DND-41 (cell line): ENCODE results near the gene RPS29.

Source experiments
- CTCF ChIP-seq: IDR thresholded peaks from 2 replicates; pipeline ENCODE4 v1.5.1; 2012; ENCODE audit warnings: borderline replicate concordance, low read length, moderate library complexity, mild to moderate bottlenecking; ENCODE audit not compliant: poor library complexity, severe bottlenecking; ENCODE audit errors: extremely low read depth
- EZH2 ChIP-seq: IDR thresholded peaks from 3 replicates; pipeline ENCODE4 v1.6.1; 2012; ENCODE audit warnings: borderline replicate concordance, low read depth, mild to moderate bottlenecking, moderate library complexity, low read length, inconsistent platforms; ENCODE audit not compliant: severe bottlenecking

GRCh38 chr14:49553892-49554291 lies 32.3 kb downstream of the RPS29 start:
- no peak for TF ChIP-seq EZH2
- no peak for TF ChIP-seq CTCF
